GM19351 (cell line): Measurements from ENCODE around the gene DOP1A.
A peak's percentile ranks its signal among the peaks of the same experiment; 100 is the strongest.

Experiments used
- ATAC-seq: cut with Tn5 transposase; IDR thresholded peaks from one replicate; pipeline ENCODE4 v1.9.1; 2021; ENCODE audit warnings: mild to moderate bottlenecking, moderate library complexity; ENCODE audit not compliant: unreplicated experiment

Gene DOP1A, protein sequence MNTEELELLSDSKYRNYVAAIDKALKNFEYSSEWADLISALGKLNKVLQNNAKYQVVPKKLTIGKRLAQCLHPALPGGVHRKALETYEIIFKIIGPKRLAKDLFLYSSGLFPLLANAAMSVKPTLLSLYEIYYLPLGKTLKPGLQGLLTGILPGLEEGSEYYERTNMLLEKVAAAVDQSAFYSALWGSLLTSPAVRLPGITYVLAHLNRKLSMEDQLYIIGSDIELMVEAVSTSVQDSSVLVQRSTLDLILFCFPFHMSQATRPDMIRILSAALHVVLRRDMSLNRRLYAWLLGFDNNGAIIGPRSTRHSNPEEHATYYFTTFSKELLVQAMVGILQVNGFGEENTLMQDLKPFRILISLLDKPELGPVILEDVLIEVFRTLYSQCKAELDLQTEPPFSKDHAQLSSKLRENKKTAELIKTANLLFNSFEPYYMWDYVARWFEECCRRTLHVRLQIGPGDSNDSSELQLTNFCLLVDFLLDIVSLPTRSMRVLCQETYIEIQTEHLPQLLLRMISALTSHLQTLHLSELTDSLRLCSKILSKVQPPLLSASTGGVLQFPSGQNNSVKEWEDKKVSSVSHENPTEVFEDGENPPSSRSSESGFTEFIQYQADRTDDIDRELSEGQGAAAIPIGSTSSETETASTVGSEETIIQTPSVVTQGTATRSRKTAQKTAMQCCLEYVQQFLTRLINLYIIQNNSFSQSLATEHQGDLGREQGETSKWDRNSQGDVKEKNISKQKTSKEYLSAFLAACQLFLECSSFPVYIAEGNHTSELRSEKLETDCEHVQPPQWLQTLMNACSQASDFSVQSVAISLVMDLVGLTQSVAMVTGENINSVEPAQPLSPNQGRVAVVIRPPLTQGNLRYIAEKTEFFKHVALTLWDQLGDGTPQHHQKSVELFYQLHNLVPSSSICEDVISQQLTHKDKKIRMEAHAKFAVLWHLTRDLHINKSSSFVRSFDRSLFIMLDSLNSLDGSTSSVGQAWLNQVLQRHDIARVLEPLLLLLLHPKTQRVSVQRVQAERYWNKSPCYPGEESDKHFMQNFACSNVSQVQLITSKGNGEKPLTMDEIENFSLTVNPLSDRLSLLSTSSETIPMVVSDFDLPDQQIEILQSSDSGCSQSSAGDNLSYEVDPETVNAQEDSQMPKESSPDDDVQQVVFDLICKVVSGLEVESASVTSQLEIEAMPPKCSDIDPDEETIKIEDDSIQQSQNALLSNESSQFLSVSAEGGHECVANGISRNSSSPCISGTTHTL (N-terminal part only)

DNA sequence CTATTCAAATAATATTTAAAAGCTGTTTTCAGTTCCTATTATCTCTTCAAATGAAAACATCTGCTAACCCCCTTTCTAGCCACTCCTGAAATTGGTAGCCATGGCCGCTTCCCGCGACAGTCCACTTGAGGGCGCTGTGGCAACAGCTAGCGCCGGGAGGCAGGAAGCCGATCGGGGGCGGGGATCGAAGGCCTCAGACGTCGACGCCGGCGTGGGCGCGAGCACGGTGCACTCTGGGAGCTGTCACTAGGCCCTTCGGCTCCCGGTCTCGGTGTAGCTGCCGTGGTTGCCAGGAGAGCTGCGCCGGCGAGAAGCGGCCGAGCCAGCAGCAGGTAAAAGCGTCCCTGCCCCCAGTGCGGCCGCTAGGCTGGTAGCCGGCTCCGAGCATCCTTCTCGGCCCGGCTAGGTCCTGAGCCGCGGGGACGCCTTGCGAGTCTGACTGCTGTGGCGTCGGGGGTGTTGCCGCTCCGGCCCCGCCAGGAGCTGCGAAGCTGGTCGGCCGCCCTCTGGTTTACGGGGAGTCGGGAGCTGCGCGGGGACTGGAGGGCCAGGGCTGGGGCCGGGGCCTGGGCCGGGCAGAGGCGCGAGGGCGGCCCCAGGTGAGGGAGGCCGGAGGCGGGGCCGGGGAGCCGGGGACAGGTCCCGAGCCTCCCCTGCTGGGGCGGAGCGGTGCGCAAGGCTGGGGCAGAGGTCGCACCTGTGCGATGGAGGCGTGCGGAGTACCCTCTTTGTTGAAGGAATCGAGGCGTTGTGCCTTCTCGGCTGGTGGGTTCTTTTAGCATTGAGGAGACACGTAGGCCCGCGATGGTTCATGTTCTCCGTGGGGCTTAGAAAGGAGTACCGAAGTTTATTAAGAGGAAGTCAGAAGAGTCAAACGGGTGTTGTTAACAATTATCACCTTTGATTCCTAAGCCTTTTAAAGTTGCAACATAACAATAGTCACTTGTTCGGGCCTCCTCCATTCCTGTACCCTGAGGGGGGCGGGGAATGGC is at the start of gene DOP1A:
Gene DOP1A (plus strand): TSS at position 224 of the 992 bp plus-strand sequence. CDS start 29,307 bp downstream, outside the sequence.
- ATAC-seq: peak; percentile 74

- ATAC-seq: no peak
Measured at GRCh38 chr6:83019741-83020140, 47.7 kb upstream of the DOP1A start.

GRCh38 chr6:83031689-83032088 is 35.8 kb upstream of the DOP1A start:
- ATAC-seq: no peak

DNA sequence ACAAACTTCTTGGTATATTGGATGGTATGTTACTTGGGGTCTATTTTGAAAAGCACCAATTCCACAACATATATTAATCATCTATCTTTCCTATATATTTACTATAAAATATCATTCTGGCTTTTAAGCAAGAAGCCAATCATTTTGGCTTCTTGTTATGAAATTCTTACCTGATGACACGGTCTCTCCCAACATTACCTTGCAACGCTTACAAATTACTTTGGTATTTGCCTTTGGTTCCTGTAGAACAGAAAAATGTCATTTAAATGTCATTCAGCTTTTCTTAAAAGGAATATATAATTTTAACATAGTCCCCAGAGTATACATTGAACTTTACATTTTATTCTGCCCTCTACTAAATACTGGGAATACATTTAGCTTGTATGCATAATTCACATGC is 29.2 kb upstream of the DOP1A start:
- ATAC-seq: no peak

- no peak for ATAC-seq
Measured at GRCh38 chr6:83042467-83043053, 24.9 kb upstream of the DOP1A start.

- no peak for ATAC-seq
Measured at GRCh38 chr6:83044091-83044768, 23.2 kb upstream of the DOP1A start.

- no peak for ATAC-seq
Measured at GRCh38 chr6:83047065-83047754, 20.3 kb upstream of the DOP1A start.

GRCh38 chr6:83051377-83052172 is 15.9 kb upstream of the DOP1A start:
- ATAC-seq: no peak

- no peak for ATAC-seq
Measured at GRCh38 chr6:83053678-83054077, 13.8 kb upstream of the DOP1A start.

DNA sequence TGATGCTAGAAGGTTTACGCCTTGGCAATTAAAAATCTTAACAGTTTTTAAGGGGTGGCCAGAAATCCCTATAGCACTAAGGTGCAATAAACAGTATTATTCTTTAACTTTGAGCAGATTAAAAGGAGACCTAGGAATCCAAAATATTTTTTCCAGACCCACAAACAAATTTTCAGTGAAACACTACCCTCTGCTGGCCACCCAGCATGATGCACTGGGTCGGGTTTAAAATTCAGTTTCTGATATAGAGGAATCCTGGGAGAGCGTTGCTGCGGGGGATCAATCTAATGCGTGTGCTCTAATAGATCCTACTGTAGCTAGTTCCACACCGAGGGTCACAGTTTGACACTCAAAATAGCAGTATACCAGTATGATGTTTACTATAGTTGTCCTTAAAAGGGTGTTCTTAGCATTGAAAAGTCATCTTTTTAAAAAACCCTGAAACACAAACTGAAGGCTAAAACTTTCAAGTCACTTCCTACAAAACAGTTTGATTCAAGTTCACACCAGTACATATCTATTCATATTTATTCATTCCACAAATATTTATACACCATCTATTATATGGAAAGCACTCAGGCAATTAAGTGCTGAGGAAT is 12.0 kb upstream of the DOP1A start:
- ATAC-seq: no peak

GRCh38 chr6:83057705-83058321 is 9.7 kb upstream of the DOP1A start:
- ATAC-seq: peak; percentile 86

DNA sequence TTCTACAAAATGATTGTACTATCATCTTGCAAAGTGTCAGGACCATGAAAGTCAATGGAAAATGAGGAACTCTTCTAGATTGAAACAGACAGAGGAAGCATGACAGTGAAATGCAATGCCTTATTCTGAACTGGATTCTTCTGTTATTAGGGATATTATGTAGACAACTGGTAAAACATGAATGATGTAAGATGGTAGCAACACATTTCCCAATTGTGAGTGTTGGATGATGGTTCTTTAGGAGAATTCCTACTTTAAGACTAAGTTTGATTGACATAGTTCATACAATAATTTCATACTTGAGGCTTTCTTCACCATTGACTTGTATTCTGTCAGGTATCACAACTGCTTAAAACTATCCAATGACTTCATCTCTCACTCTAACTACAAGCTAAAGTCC is 6.3 kb upstream of the DOP1A start:
- no peak for ATAC-seq

GRCh38 chr6:83062225-83062624 is 5.2 kb upstream of the DOP1A start:
- no peak for ATAC-seq

DNA sequence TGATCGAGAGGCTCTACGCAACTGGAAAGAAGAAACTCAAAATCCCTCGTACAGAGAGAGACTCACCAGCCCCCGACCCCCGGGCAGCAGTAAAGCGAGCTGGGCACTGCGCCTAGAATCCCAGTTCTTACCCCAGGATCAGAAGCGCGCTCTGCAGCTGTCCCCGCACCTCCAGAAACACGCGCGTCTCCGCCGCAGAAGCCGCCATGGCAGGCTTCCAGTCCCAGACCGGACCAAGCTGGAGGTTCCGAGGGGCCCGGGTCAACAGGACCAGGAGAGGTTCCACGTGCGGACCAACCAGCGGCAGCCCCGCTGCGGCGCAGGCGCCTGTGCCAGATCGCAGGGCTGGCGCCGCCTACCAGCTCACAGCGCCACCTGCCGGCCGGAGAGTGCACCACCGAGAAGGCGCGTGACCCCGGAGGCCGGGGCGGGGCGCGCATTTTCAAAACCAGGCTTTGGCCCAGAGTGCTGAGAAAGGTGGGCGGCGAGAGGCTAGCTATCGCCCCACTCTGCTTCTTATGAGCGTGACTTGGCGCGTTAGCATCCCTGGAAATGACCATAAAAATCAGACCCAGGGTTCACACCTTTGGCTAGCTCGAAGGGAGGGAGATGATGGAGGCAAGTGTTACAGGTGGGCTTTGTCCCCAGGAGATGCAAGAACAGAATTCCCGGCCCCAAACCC is 1.8 kb upstream of the DOP1A start, which contains the start of gene UBE3D:
Gene UBE3D (minus strand): TSS at position 331 of the 682 bp plus-strand sequence. CDS start 123 bp downstream, at position 208.
- ATAC-seq: peak; percentile 60

- ATAC-seq: no peak
Measured at GRCh38 chr6:83068616-83069015, 1.1 kb downstream of the DOP1A start.

- no peak for ATAC-seq
Measured at GRCh38 chr6:83069633-83070032, 2.2 kb downstream of the DOP1A start.
